Measurements from ENCODE around the gene PAX9.

The PAX9 gene

GRCh38 chr14:36700651-36701050 lies 39.0 kb downstream of the PAX9 start:
- H3K4me3 ChIP-seq (ENCODE audit: low read depth, low read length) = no peak overlapping the region
- TF ChIP-seq, protein P1, sequence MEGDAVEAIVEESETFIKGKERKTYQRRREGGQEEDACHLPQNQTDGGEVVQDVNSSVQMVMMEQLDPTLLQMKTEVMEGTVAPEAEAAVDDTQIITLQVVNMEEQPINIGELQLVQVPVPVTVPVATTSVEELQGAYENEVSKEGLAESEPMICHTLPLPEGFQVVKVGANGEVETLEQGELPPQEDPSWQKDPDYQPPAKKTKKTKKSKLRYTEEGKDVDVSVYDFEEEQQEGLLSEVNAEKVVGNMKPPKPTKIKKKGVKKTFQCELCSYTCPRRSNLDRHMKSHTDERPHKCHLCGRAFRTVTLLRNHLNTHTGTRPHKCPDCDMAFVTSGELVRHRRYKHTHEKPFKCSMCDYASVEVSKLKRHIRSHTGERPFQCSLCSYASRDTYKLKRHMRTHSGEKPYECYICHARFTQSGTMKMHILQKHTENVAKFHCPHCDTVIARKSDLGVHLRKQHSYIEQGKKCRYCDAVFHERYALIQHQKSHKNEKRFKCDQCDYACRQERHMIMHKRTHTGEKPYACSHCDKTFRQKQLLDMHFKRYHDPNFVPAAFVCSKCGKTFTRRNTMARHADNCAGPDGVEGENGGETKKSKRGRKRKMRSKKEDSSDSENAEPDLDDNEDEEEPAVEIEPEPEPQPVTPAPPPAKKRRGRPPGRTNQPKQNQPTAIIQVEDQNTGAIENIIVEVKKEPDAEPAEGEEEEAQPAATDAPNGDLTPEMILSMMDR (IDR thresholded peaks at IDR 0.05; ENCODE audit: low read depth, low read length) = no peak

- TF ChIP-seq, protein P1 (IDR thresholded peaks at IDR 0.05; ENCODE audit: low read depth, low read length) = no peak
- no peak overlapping the region for H3K4me3 ChIP-seq (ENCODE audit: low read depth, low read length)
Observed at GRCh38 chr14:36701132-36701531, 39.5 kb downstream of the PAX9 start.

GRCh38 chr14:36702474-36702873 lies 40.8 kb downstream of the PAX9 start:
- TF ChIP-seq, protein P1 (IDR thresholded peaks at IDR 0.05; ENCODE audit: low read depth, low read length) = no peak
- no peak overlapping the region for H3K4me3 ChIP-seq (ENCODE audit: low read depth, low read length)

DNA sequence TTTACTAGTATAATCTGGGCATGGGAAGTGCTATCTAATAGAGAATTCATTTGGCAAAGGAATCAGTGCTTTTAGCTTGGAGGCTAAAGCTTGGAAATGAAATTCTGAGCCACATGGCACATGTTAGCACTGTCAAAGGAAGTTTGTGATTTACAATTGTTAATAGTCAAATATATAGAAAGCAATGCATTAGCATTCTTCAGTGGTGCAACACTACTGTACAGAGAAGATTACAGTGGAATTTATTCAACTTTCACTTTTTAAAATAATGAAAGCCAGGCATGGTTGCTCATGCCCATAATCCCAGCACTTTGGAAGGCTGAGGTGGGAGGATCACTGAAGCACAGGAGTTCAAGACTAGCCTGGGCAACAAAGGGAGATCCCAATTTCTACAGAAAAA lies 45.9 kb downstream of the PAX9 start:
- H3K4me3 ChIP-seq (ENCODE audit: low read depth, low read length) = no peak overlapping the region

GRCh38 chr14:36713960-36714703 lies 52.5 kb downstream of the PAX9 start:
- no peak overlapping the region for H3K4me3 ChIP-seq (ENCODE audit: low read depth, low read length)
- TF ChIP-seq, protein P1 (IDR thresholded peaks at IDR 0.05; ENCODE audit: low read depth, low read length) = no peak

More for the DNA sequence above, 45.9 kb downstream of the PAX9 start:
- TF ChIP-seq, protein P1 (IDR thresholded peaks at IDR 0.05; ENCODE audit: low read depth, low read length) = no peak

DNA sequence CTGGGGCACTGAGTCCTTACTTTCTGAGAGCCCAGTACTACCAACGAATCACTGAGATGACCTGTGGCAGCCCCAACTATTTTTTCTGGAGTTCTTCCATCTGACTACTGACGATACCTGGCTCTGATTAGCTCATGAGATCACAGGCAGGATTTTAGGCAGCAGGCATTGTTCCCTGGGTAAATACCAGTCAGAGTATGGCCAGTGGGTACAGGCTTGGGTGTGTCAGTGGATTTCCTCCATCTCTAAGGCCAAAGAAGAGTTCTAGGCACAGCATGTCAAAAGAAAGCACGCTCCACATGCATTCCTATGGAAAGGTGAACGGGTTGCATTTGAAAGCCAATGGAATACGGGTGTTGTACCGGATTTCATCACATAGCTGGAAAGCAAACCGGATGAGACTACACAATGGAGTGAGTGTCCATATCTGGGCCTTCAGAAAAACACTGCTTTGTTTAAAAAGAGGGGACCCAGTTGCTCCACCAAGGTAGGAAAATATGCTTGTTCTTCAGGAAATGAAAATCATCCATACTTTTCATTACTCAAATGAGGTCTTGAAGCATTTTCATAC lies 55.0 kb downstream of the PAX9 start:
- TF ChIP-seq, protein P1 (IDR thresholded peaks at IDR 0.05; ENCODE audit: low read depth, low read length) = no peak
- no peak overlapping the region for H3K4me3 ChIP-seq (ENCODE audit: low read depth, low read length)

DNA sequence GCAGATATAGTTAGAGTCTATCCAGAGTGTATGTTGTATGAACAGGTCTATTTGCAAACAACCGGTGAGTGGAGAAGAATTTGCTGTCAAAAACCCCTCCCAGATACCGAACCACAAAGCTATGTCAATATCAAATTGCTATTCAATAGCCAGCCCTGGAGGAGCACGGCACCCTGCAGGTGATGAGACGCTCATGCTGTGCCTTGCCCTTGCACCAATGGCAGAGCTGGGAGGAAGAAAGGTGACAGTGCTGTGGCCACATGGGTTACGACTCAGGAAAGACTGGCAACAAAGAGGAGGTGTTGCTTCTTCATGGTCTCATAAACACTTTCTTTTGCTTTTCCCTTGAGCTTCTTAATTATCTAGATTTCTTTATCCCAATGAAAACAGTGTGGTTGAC lies 55.7 kb downstream of the PAX9 start:
- H3K4me3 ChIP-seq (ENCODE audit: low read depth, low read length) = no peak overlapping the region
- TF ChIP-seq, protein P1 (IDR thresholded peaks at IDR 0.05; ENCODE audit: low read depth, low read length) = no peak
